Left hindlimb (tissue), 1 donor: ENCODE data around the gene TMEM131.
"Not testable (repeated sequence)": the region's sequence is repeated elsewhere in the genome, so short reads cannot be mapped to it uniquely, and the experiment has no call there.

ENCODE experiments used
- DNase-seq: peaks from one replicate; pipeline ENCODE4 v3.0.0-alpha.2; 2018

TMEM131 gene

DNA sequence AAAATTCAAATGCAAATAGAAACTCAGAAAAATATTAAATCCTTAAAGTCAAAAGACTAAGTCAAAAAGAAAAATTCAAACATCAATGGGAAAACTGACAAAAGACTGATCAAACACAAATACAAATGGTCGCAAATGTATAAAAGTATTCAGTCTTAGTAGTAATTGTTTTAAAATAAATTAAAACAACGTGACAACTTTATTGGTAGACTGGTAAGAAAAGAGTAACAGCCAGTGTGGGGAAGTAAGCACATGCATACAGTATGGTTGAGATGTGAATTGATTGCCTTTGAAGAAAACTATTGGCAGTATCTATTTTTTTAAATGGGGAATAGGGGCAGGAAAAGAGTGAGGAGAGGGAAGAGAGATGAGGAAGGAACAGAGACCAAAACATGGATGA lies 9.8 kb downstream of the TMEM131 start:
- DNase-seq = no peak

GRCh38 chr2:97983698-97984097 lies 12.1 kb downstream of the TMEM131 start:
- DNase-seq = no peak

- no peak for DNase-seq
Observed at GRCh38 chr2:97983134-97983533, 12.6 kb downstream of the TMEM131 start.

- DNase-seq = no peak
Observed at GRCh38 chr2:97982621-97983020, 13.1 kb downstream of the TMEM131 start.

GRCh38 chr2:97981961-97982360 lies 13.8 kb downstream of the TMEM131 start:
- DNase-seq = no peak

GRCh38 chr2:97979904-97980303 lies 15.8 kb downstream of the TMEM131 start:
- no peak for DNase-seq

- no peak for DNase-seq
Observed at GRCh38 chr2:97974471-97974870, 21.3 kb downstream of the TMEM131 start.

- DNase-seq = no peak
Observed at GRCh38 chr2:97970293-97971060, 25.3 kb downstream of the TMEM131 start.

DNA sequence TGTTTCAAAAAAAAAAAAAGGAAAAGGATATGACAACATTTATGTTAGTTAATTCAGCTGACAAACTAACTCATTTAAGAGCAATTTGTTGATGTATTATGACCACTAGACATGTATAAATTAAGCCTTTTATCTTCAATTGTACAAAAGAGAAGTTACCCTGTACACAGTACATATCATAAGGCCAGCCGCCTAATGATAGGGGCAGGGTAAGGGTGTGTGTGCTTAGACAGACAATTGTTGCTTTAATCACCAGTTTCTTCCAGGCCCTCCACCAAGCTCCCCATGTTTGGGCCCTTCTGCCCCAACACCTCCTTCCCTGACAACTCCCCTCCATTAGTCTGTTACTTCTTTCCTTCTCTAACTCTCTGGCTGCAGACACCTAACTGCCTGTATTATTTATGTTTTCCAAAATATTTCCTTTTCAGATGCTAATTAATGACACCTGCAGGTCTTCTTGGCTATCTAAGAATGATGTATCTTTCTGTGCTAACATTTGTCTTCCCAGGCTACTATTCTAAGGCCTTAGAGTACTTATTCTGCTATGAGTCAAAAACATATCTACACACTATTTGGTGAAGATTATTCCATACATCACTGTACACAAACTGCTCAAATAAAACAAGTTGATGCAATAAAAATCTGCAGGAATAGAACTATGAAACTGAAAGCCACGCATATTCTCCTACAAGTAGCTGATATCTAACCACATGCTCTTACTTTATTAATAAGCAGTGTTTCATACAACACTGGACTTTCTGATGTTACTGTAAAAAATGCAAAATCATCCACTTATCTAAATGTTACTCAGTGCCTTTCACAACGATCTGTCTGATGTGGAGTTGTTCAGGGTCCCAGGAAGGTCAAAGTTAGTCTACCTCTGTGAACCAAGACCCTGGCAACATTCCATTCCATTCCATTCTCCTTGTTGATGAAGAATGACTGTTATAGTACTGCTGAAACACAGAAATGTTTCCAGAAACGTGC lies 26.4 kb downstream of the TMEM131 start:
- DNase-seq = no peak

DNA sequence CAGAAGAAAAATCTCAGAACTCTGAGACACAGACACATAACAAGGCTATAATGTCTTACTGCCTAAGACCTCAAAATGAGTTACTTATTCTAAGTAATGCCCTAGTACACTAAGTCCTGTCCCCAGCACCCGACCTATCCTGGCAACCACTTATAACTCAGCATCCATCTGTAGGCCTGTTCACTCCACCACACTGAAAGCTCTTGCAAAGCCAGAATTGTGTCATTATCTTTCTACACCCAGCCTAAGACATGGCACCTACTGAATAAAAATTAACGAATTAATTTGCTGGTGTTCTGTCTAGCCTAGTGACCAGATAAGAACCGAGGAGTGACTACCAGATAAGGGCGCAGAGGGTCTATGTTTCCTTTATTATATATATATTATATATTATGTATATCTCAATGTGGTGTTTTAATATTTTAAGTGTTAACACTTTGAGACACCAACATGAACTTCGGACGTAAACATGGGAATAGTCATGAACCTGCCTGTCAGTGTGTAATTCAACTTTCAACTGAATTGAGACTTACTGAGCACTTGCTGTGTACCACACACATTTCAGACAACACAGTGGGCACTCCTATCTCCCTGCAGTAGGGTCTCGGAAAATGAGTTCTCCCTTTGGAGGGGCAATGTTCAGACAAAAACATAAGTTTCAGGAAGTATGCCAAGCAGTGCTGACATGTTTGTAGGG lies 27.7 kb downstream of the TMEM131 start:
- no peak for DNase-seq

DNA sequence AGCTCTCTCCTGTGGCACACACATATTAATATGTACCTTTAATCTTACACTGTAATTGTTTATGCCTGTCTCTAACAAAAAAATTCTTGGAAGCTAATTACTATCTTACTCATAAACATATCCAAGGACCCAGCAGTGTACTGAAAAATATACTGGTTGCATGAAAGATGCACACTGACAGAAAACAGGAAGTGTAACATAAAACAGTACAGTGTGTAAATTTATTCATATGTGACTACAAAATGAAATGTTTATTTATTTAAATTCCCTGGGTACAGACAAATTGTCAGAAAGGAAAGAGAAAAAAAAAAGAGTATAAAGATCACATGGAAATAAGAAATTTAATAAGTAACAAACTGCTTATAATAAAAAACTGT lies 28.5 kb downstream of the TMEM131 start:
- no peak for DNase-seq

DNA sequence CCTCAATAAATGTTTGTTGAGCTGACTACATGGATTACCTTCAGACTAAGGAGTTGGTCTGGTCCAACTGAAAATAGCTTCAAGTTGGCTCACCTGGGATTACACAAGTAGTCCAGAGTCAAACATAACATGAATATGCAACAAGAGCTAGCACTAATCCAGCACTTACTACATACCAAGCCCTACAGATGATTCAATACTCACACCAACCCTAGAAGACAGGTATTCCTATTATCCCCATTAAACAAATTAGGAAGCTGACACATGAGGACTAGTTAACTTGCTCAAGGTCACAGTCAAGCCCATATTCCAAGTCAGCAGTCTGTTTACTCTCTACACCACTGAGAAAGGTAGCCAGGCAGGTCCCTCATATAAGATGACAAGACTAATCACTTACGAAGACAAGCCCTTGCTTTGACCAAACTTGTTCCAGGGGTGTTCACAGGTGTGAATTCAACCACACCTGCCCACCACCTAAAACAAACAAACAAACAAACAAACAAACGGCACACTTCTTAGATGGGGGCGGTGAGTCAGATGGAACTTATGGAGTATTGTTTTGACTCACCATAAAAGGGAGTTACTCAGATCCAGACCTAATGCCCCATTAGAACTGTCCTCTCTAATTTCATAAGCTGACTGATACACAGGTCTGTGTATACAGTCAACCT lies 29.1 kb downstream of the TMEM131 start:
- no peak for DNase-seq

- no peak for DNase-seq
Observed at GRCh38 chr2:97965116-97965515, 30.6 kb downstream of the TMEM131 start.

DNA sequence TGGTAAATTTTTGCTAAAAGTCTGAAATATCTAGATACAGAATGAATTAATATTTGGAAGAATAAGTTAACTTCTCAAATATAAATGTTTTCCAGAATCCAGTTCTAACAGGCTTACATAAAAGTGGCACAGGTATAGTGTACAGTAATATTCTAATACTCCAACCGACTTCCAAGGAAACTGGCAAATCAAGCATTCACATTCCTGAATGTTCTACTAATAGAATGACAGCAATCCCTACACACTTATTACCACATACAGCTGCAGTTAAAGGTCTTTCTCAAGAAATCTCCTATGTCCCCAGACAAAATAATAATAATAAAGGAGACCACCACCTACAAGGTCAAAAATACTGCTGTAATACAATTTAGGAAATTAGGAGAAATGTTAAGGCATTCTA lies 31.9 kb downstream of the TMEM131 start:
- DNase-seq = no peak

GRCh38 chr2:97963079-97963406 lies 32.7 kb downstream of the TMEM131 start:
- DNase-seq = no peak

DNA sequence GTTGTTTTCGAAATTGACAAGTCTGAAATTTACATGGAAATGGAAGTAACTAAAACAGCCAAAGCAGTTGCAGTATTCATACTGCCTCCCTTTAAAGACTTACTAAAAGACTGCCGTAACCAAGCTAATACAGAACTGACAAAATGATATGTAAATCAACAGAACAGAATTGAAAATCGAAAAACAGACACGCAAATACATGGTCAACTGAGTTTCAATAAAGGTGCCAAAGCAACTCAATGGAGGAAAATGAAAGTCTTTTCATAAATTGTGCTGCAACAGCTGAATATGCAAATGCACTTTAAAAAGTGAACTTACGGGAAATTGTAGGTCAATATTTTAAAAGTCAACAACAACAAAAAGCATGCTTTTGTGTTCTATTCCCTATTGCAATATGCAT lies 34.2 kb downstream of the TMEM131 start:
- DNase-seq = no peak

GRCh38 chr2:97958184-97958583 lies 37.6 kb downstream of the TMEM131 start:
- no peak for DNase-seq

DNA sequence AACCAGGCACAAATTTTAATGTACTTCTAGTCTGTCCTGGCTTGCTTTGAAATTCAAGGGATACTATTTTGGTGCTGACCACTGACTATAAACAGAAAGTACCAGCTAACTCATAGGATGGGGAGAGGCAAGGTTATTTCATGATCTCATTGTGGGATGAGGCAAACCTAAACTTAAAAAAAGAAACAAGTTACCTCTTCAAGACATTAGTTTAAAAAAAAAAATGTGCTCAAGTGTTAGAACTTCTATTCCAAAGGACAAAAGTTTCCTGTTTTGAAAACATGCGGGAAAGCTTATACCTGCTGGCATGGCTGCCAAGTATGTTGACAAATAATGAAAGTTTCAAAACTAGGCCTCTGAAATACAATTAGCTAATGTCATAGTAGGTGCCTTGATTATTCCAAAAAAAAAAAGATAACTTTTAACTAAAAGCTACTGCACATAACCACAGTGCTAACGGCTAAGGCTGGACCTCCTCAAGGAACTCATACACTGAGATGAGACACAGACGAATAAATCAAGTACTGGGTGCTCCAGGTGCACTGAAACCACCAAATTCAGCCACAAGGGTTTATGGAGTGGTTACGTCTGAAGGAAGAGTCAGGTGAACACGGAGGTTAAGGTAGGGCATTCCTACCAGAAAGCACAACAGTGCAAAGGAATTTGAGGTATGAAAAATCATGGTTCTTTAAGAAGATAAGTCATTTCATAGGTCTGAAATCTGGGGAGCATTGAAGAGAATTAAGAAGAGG lies 38.1 kb downstream of the TMEM131 start:
- no peak for DNase-seq

GRCh38 chr2:97956753-97957152 lies 39.0 kb downstream of the TMEM131 start:
- not testable (repeated sequence) for DNase-seq

DNA sequence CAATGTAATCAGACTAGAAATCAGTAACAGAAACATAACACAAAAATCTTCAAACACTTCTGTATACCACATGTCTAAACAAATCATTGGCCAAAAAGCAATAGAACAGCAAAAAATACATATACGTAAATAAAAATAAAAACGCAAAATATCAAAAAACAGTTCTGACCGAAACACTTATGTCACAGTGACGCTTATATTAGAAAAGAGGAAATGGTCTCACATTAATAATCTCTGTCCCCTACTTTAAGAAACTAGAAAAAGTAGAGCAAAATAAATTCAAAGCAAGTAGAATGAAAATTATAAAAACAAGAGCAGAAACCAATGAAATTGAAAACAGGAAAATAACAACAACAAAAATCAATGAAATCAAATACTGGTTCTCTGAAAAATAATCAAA lies 41.9 kb downstream of the TMEM131 start:
- no peak for DNase-seq

DNA sequence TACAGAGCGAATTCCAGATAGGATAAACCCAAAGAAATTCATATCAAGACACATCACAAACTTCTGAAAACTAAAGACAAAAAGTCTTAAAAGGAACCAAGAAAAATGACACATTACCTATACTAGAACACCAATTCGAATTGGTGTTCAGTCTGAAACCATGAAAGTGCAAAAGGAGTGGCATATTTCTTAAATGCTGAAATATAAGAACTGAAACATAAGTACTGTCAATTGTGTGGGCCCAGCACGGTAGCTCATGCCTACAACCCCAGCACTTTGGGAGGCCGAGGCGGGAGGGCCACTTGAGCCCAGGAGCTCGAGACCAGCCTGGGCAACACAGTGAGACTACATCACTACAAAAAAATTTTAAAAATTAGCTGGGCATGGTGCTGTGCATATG lies 43.4 kb downstream of the TMEM131 start:
- DNase-seq = no peak

DNA sequence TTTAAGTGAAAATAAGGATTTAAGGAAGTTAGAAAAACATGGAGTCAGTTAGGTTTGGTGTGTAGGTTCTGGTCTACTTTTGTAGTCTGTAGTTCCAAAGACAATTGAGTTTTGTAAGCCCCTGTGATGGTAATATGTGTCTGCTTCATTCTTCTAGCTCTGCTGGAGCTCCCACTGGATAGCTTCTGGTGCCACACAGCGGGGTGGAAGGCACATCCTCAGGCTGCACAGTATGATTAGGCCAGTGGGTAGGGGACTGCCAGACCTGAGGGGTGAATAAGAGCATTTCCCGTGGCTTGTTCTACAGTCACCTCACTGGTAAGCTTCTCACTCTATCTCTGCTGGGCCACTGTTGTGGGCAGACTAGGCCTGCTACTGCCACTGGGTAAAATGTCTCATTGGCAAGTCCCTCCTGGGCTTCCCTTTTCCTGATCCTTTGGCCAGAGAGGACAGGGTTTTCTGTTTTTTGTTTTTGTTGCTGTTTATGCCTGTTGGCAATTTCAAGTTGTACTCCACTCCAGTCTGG lies 44.5 kb downstream of the TMEM131 start:
- DNase-seq = no peak
